ENCODE measurements around the gene LTK.

DNA sequence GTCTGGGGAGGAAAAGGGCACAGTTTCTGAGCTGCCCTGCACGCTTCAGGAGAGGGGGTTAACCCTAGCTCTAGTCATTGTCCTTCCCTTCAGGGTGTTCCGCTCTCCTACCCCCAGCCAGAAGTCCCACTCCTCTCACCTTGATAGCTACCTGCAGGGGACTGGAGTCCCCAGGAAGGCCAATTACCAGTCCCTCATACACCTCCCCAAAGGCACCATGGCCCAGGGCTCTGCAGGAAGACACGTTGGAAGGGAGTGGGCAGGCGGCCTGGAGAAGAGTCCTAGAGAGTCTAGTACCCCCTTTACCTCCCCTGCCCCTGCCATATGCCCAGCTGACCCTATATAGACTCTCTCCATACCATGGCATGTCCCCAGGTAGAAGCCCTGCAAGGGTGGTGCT, 7.9 kb downstream of the LTK start:
- TF ChIP-seq, protein P1, sequence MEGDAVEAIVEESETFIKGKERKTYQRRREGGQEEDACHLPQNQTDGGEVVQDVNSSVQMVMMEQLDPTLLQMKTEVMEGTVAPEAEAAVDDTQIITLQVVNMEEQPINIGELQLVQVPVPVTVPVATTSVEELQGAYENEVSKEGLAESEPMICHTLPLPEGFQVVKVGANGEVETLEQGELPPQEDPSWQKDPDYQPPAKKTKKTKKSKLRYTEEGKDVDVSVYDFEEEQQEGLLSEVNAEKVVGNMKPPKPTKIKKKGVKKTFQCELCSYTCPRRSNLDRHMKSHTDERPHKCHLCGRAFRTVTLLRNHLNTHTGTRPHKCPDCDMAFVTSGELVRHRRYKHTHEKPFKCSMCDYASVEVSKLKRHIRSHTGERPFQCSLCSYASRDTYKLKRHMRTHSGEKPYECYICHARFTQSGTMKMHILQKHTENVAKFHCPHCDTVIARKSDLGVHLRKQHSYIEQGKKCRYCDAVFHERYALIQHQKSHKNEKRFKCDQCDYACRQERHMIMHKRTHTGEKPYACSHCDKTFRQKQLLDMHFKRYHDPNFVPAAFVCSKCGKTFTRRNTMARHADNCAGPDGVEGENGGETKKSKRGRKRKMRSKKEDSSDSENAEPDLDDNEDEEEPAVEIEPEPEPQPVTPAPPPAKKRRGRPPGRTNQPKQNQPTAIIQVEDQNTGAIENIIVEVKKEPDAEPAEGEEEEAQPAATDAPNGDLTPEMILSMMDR (IDR thresholded peaks at IDR 0.05 in 8 of 11, conservative IDR thresholded peaks at IDR 0.05 in 3 of 11), result no peak
- no peak for TF ChIP-seq POLR2A (IDR thresholded peaks at IDR 0.05)

All from spleen (tissue), 7 donors.